ENCODE measurements around the gene UBN1. TPM values are rescaled to one million over a fixed set of nuclear protein-coding genes. Genes with fewer than 3 reads are reported as not detected.

The UBN1 gene
- total RNA-seq, 3 donors from 2014 or later, result 28.8 to 32.8 (median 29.1) TPM

- Histone ChIP-seq H3K36me3 (no peaks in the 10 kb centered on the region), H3K4me3 (no peak overlapping the region), H3K9me3 (no peaks in the 10 kb centered on the region), H3K4me1 (peaks cover 0 to 7% of the 10 kb centered on the region in 2 donors), H3K27ac (no peak overlapping the region), H3K27me3 (no peaks in the 10 kb centered on the region)
- intact Hi-C loops (cut with DNase I; ENCODE audit: low total_unique reads), result no loop called here
- DNase-seq (ENCODE audit: low spot score in 2 of 2), result no peak
- TF ChIP-seq POLR2AphosphoS5 (IDR thresholded peaks at IDR 0.05) (no peak), CTCF (IDR thresholded peaks at IDR 0.05) (no peak), POLR2A (IDR thresholded peaks at IDR 0.05) (no peak)
Measured at GRCh38 chr16:4904942-4905615, 57.8 kb downstream of the UBN1 start.

- Histone ChIP-seq H3K27me3 (no peaks in the 10 kb centered on the region), H3K4me1 (no peaks in the 10 kb centered on the region), H3K4me3 (no peak overlapping the region), H3K27ac (no peak overlapping the region), H3K36me3 (no peaks in the 10 kb centered on the region), H3K9me3 (no peaks in the 10 kb centered on the region)
- intact Hi-C loops (cut with DNase I; ENCODE audit: low total_unique reads), result no loop called here
- TF ChIP-seq POLR2A (IDR thresholded peaks at IDR 0.05) (no peak), CTCF (IDR thresholded peaks at IDR 0.05) (no peak), POLR2AphosphoS5 (IDR thresholded peaks at IDR 0.05) (no peak)
- no peak for DNase-seq (ENCODE audit: low spot score in 2 of 2)
Measured at GRCh38 chr16:4908854-4909401, 61.6 kb downstream of the UBN1 start.

GRCh38 chr16:4909825-4910224, 62.5 kb downstream of the UBN1 start:
- no peak for DNase-seq (ENCODE audit: low spot score in 2 of 2)
- intact Hi-C loops (cut with DNase I; ENCODE audit: low total_unique reads), result no loop called here
- Histone ChIP-seq H3K36me3 (no peaks in the 10 kb centered on the region), H3K4me3 (no peak overlapping the region), H3K27ac (no peak overlapping the region), H3K9me3 (no peaks in the 10 kb centered on the region), H3K4me1 (no peaks in the 10 kb centered on the region), H3K27me3 (no peaks in the 10 kb centered on the region)
- no peak for TF ChIP-seq POLR2A (IDR thresholded peaks at IDR 0.05)
- TF ChIP-seq CTCF (IDR thresholded peaks at IDR 0.05), result no peak
- no peak for TF ChIP-seq POLR2AphosphoS5 (IDR thresholded peaks at IDR 0.05)

- no peak overlapping the region for H3K4me3 ChIP-seq
- H3K27ac ChIP-seq, result no peak overlapping the region
Measured at GRCh38 chr16:4910828-4911227, 63.5 kb downstream of the UBN1 start.

More at GRCh38 chr16:4910828-4911227, 63.5 kb downstream of the UBN1 start:
- TF ChIP-seq POLR2A (IDR thresholded peaks at IDR 0.05) (no peak), CTCF (IDR thresholded peaks at IDR 0.05) (no peak), POLR2AphosphoS5 (IDR thresholded peaks at IDR 0.05) (no peak)
- Histone ChIP-seq H3K27me3 (no peaks in the 10 kb centered on the region), H3K36me3 (no peaks in the 10 kb centered on the region), H3K4me1 (peaks cover 0 to 4% of the 10 kb centered on the region in 2 donors), H3K9me3 (no peaks in the 10 kb centered on the region)
- intact Hi-C loops (cut with DNase I; ENCODE audit: low total_unique reads), result no loop called here
- no peak for DNase-seq (ENCODE audit: low spot score in 2 of 2)
